DND-41 (cell line): Measurements from ENCODE around the gene CEACAM16.

Source experiments
- ATAC-seq: fragments of 200-7000 bp; cut with Tn5 transposase; 3 replicates; pipeline ENCODE4 v1.9.1; 2021; ENCODE audit warnings: low read depth; ENCODE audit not compliant: insufficient read depth
- DNase-seq: peaks from one replicate; pipeline ENCODE4 v3.0.0-alpha.2; 2020
- H2AFZ ChIP-seq: 2 replicates; pipeline ENCODE4 v1.6.0; 2012; ENCODE audit warnings: low read depth, low read length
- H3K27ac ChIP-seq: 2 replicates; pipeline ENCODE4 v1.5.1; 2012; ENCODE audit warnings: low read length, inconsistent platforms
- H3K27me3 ChIP-seq: fragments of 200-600 bp; sonication (generic); 2 replicates; pipeline ENCODE4 v1.6.0; 2012; ENCODE audit warnings: low read length, mild to moderate bottlenecking, inconsistent platforms; ENCODE audit not compliant: insufficient read depth, poor library complexity
- H3K36me3 ChIP-seq: 2 replicates; pipeline ENCODE4 v1.5.1; 2012; ENCODE audit warnings: low read length, inconsistent platforms; ENCODE audit not compliant: insufficient read depth
- H3K4me1 ChIP-seq: 2 replicates; pipeline ENCODE4 v1.5.1; 2012; ENCODE audit warnings: mild to moderate bottlenecking, low read length; ENCODE audit not compliant: insufficient read depth
- H3K4me2 ChIP-seq: 2 replicates; pipeline ENCODE4 v1.6.0; 2012; ENCODE audit warnings: mild to moderate bottlenecking, moderate library complexity, low read length, inconsistent platforms; ENCODE audit not compliant: insufficient read depth
- H3K4me3 ChIP-seq, 2 experiments: fragments of 200-600 bp in 1 of 2; shearing (Covaris generic) in 1 of 2; 2 replicates each; pipeline ENCODE4 v1.5.1; 2012 to 2016; ENCODE audit warnings: inconsistent platforms in 2 of 2, low read length in 2 of 2, mild to moderate bottlenecking in 2 of 2, low read depth in 1 of 2, moderate library complexity in 1 of 2
- H3K79me2 ChIP-seq: 2 replicates; pipeline ENCODE4 v1.6.0; 2012; ENCODE audit warnings: low read length, inconsistent platforms; ENCODE audit not compliant: insufficient read depth
- H3K9ac ChIP-seq: 2 replicates; pipeline ENCODE4 v1.6.0; 2012; ENCODE audit warnings: low read depth, mild to moderate bottlenecking, inconsistent platforms, low read length, moderate library complexity
- H3K9me3 ChIP-seq: 2 replicates; pipeline ENCODE4 v1.5.1; 2012; ENCODE audit warnings: low read length, moderate library complexity, mild to moderate bottlenecking, inconsistent platforms; ENCODE audit not compliant: insufficient read depth, severe bottlenecking
- H4K20me1 ChIP-seq: 2 replicates; pipeline ENCODE4 v1.6.0; 2012; ENCODE audit warnings: low read length; ENCODE audit not compliant: insufficient read depth
- EZH2 ChIP-seq: IDR thresholded peaks from 3 replicates; pipeline ENCODE4 v1.6.1; 2012; ENCODE audit warnings: borderline replicate concordance, low read depth, mild to moderate bottlenecking, moderate library complexity, low read length, inconsistent platforms; ENCODE audit not compliant: severe bottlenecking
- TF ChIP-seq, protein P1 (sequence below): IDR thresholded peaks from 2 replicates; pipeline ENCODE4 v1.5.1; 2012; ENCODE audit warnings: borderline replicate concordance, low read length, moderate library complexity, mild to moderate bottlenecking; ENCODE audit not compliant: poor library complexity, severe bottlenecking; ENCODE audit errors: extremely low read depth

The CEACAM16 gene

DNA sequence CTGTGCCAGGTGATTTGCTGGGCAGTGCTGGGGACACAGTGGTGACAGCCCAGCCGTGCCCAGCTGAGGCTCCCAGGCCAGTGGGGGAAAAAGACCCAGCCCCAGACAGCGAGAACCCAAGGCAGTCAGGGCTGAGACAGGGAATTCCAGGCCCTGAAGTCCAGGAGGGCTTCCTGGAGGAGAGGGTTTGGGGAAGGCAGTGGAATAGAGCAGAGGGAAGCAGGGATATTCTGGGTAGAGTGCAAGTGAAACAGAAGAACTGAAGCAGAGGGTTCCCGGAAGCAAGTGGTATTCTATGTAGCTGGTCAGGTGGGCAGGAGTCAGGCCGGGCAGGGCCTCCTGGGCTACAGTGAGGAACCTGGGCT is 1.3 kb upstream of the CEACAM16 start:
- H3K4me1 ChIP-seq = no peaks in the 10 kb centered on the region
- H3K9me3 ChIP-seq = no peaks in the 10 kb centered on the region
- ATAC-seq (no peak), DNase-seq (no peak)
- peaks cover 3% of the 10 kb centered on the region; the same call in 1 of the 2 replicates for H4K20me1 ChIP-seq
- no peak overlapping the region for H3K27ac ChIP-seq
- no peaks in the 10 kb centered on the region for H3K36me3 ChIP-seq
- TF ChIP-seq EZH2 = no peak
- H3K79me2 ChIP-seq = no peaks in the 10 kb centered on the region
- H2AFZ ChIP-seq = no peak overlapping the region
- H3K9ac ChIP-seq = no peak overlapping the region
- no peak overlapping the region for H3K4me3 ChIP-seq
- peaks cover 3% of the 10 kb centered on the region for H3K27me3 ChIP-seq
- no peak overlapping the region for H3K4me2 ChIP-seq

DNA sequence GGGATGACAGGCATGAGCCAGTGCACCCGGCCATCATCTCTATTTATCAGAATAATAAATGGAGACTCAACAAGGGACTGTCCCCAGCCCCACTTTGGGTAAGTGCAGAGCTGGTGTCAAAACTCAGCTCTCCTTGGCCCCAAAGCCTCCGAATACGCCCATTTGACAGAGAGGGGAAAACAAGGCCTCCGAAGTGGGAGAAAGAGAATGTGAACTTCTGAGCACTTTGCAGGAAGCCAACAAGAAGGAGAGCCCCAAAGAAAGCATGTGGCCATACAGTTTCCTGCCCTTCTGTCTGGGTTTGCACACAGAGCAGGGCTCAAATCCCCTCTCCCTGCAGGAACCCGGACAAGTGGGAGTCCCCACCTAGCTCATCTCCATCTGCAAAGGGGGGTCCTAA is 1.6 kb downstream of the CEACAM16 start:
- Histone ChIP-seq H3K27ac (no peak overlapping the region), H3K4me2 (no peak overlapping the region), H3K9ac (no peak overlapping the region), H3K79me2 (no peaks in the 10 kb centered on the region), H3K36me3 (no peaks in the 10 kb centered on the region), H3K9me3 (no peaks in the 10 kb centered on the region), H3K4me3 (no peak overlapping the region), H4K20me1 (peaks cover 3% of the 10 kb centered on the region; the same call in 1 of the 2 replicates), H2AFZ (no peak overlapping the region), H3K27me3 (peaks cover 3% of the 10 kb centered on the region), H3K4me1 (no peaks in the 10 kb centered on the region)
- no peak for TF ChIP-seq EZH2
- TF ChIP-seq, protein P1, sequence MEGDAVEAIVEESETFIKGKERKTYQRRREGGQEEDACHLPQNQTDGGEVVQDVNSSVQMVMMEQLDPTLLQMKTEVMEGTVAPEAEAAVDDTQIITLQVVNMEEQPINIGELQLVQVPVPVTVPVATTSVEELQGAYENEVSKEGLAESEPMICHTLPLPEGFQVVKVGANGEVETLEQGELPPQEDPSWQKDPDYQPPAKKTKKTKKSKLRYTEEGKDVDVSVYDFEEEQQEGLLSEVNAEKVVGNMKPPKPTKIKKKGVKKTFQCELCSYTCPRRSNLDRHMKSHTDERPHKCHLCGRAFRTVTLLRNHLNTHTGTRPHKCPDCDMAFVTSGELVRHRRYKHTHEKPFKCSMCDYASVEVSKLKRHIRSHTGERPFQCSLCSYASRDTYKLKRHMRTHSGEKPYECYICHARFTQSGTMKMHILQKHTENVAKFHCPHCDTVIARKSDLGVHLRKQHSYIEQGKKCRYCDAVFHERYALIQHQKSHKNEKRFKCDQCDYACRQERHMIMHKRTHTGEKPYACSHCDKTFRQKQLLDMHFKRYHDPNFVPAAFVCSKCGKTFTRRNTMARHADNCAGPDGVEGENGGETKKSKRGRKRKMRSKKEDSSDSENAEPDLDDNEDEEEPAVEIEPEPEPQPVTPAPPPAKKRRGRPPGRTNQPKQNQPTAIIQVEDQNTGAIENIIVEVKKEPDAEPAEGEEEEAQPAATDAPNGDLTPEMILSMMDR = no peak
- ATAC-seq (no peak), DNase-seq (no peak)

DNA sequence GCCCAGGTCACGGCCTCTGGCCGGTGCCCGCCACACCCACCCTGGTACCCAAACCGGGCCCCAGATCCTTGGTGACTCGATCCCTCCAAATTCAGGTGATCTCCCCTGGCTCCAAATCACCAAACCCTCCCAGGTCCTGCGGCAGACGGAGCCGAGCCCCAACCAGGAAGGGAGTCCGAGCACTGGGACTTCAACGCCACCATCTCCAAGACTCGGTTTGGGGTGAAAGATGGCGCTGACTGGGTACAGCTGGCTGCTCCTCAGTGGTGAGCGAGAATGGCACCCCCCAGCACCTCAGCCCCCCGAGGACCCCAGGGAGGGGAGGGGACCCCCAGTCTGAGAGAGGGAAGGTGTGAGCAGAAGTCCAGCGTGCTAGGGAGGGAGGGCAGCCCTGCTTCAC is 2.3 kb downstream of the CEACAM16 start:
- H3K4me3 ChIP-seq = no peak overlapping the region
- H3K36me3 ChIP-seq = no peaks in the 10 kb centered on the region
- no peak overlapping the region for H3K27ac ChIP-seq
- no peak overlapping the region for H3K4me2 ChIP-seq
- no peak for TF ChIP-seq EZH2
- TF ChIP-seq, protein P1 = no peak
- no peaks in the 10 kb centered on the region for H3K4me1 ChIP-seq
- no peaks in the 10 kb centered on the region for H3K9me3 ChIP-seq
- H3K27me3 ChIP-seq = peaks cover 3% of the 10 kb centered on the region
- no peaks in the 10 kb centered on the region for H3K79me2 ChIP-seq
- DNase-seq (no peak), ATAC-seq (no peak)
- H2AFZ ChIP-seq = no peak overlapping the region
- H3K9ac ChIP-seq = no peak overlapping the region
- H4K20me1 ChIP-seq = peaks cover 3% of the 10 kb centered on the region; the same call in 1 of the 2 replicates

DNA sequence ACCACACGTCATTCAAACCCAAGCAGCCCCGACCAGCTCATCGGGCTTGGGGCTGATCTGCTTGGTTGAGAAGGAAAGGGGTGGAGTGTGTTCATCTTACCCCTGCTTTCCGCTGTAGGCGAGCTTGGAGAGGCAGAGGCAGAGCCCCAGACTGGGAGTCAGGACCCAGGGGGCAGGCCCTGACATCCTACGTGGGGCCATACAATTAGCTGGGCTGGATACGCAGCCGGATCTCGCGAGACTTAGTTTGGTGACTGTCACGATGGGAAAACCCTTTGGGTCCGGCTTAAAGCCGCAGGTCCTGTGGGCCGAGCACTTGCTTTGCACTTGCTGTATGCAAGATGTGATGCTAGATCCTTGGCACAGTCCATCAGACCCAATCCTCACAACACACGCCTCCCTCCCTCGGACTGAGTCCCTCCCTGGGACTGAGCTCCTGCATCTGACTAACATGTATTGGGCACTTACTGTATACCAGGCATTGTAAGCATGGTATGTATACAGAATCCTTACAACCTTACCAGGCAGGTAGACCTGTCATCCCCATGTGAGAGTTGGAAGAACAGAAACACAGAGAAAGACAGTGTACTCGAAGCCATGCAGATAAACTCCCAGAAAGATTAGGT is 3.7 kb downstream of the CEACAM16 start:
- H2AFZ ChIP-seq = no peak overlapping the region

More for the DNA sequence above, 3.7 kb downstream of the CEACAM16 start:
- no peak for ATAC-seq
- H3K27ac ChIP-seq = no peak overlapping the region
- H3K27me3 ChIP-seq = peaks cover 3% of the 10 kb centered on the region
- no peak for TF ChIP-seq EZH2
- TF ChIP-seq, protein P1 = no peak
- no peak for DNase-seq
- no peak overlapping the region for H3K4me2 ChIP-seq
- no peaks in the 10 kb centered on the region for H3K9me3 ChIP-seq
- 0 out of 2 replicates have a peak, but pooled peaks cover 1% of the 10 kb centered on the region for H4K20me1 ChIP-seq
- no peak overlapping the region for H3K4me3 ChIP-seq
- H3K4me1 ChIP-seq = no peaks in the 10 kb centered on the region
- H3K36me3 ChIP-seq = no peaks in the 10 kb centered on the region
- no peak overlapping the region for H3K9ac ChIP-seq
- H3K79me2 ChIP-seq = no peaks in the 10 kb centered on the region
